Liver (tissue), 9 donors: ENCODE measurements around the gene THEM4. TPM values are rescaled to one million over a fixed set of nuclear protein-coding genes. Genes with fewer than 3 reads are reported as not detected.

ENCODE experiments used
- DNase-seq: peaks from one replicate; pipeline ENCODE4 v3.0.0-alpha.2; 2017; ENCODE audit warnings: low spot score
- H3K27ac ChIP-seq, 2 donors: one replicate each; pipeline ENCODE4 v1.7.0; 2013; ENCODE audit warnings: inconsistent platforms in 2 of 2, low read length in 2 of 2, control low read depth in 1 of 2, low read depth in 1 of 2, mild to moderate bottlenecking in 1 of 2
- H3K27me3 ChIP-seq, 4 donors: one replicate each; pipeline versions ENCODE4 v1.6.1 to v1.7.0; 2013; ENCODE audit warnings: low read length in 3 of 4, inconsistent platforms in 1 of 4, mild to moderate bottlenecking in 1 of 4, moderate library complexity in 1 of 4; ENCODE audit not compliant: control insufficient read depth in 4 of 4, insufficient read depth in 4 of 4
- H3K36me3 ChIP-seq, 4 donors: one replicate each; pipeline versions ENCODE4 v1.6.1 to v1.7.0; 2013; ENCODE audit warnings: low read length in 3 of 4, mild to moderate bottlenecking in 3 of 4, low read depth in 1 of 4, moderate library complexity in 1 of 4; ENCODE audit not compliant: control insufficient read depth in 4 of 4, insufficient read depth in 3 of 4
- H3K4me1 ChIP-seq, 4 donors: one replicate each; pipeline versions ENCODE4 v1.6.1 to v1.7.0; 2013; ENCODE audit warnings: low read length in 3 of 4, mild to moderate bottlenecking in 3 of 4, moderate library complexity in 1 of 4; ENCODE audit not compliant: control insufficient read depth in 4 of 4, insufficient read depth in 4 of 4
- H3K4me3 ChIP-seq, 3 donors: one replicate each; pipeline versions ENCODE4 v1.6.1 to v1.7.0; 2013; ENCODE audit warnings: low read length in 3 of 3, control low read depth in 1 of 3, low read depth in 1 of 3, mild to moderate bottlenecking in 1 of 3
- H3K9ac ChIP-seq, 2 donors: one replicate each; pipeline ENCODE4 v1.7.0; 2013; ENCODE audit warnings: low read length in 2 of 2, mild to moderate bottlenecking in 2 of 2, moderate library complexity in 2 of 2, control low read depth in 1 of 2, low read depth in 1 of 2
- H3K9me3 ChIP-seq, 4 donors: one replicate each; pipeline versions ENCODE4 v1.6.1 to v1.7.0; 2013; ENCODE audit warnings: low read length in 3 of 4; ENCODE audit not compliant: control insufficient read depth in 4 of 4
- ATF3 ChIP-seq: IDR thresholded peaks from 2 replicates; pipeline ENCODE4 v1.6.1; 2016; ENCODE audit warnings: antibody characterized with exemption
- CTCF ChIP-seq: fragments of 150-350 bp; IDR thresholded peaks from 2 replicates; pipeline ENCODE4 v1.5.1; 2017; ENCODE audit warnings: improper control_type of control experiment, low read depth, low read length; ENCODE audit not compliant: missing input control
- EGR1 ChIP-seq, 2 donors: IDR thresholded peaks; 2 replicates each; pipeline ENCODE4 v1.6.1; 2016 to 2018; ENCODE audit warnings: antibody characterized with exemption in 2 of 2, low read depth in 2 of 2
- FOXA1 ChIP-seq: IDR thresholded peaks from 2 replicates; pipeline ENCODE4 v1.6.1; 2016; ENCODE audit warnings: antibody characterized with exemption
- FOXA2 ChIP-seq: IDR thresholded peaks from 2 replicates; pipeline ENCODE4 v1.6.1; 2016; ENCODE audit warnings: antibody characterized with exemption
- GABPA ChIP-seq, 2 donors: IDR thresholded peaks in 1 of 2; conservative IDR thresholded peaks in 1 of 2; 2 replicates each; pipeline ENCODE4 v1.6.1; 2016; ENCODE audit warnings: antibody characterized with exemption in 2 of 2, mild to moderate bottlenecking in 1 of 2, moderate library complexity in 1 of 2
- HNF4A ChIP-seq, 2 donors: conservative IDR thresholded peaks; 2 replicates each; pipeline ENCODE4 v1.6.1; 2016; ENCODE audit warnings: antibody characterized with exemption in 2 of 2, mild to moderate bottlenecking in 2 of 2
- HNF4G ChIP-seq: IDR thresholded peaks from 2 replicates; pipeline ENCODE4 v1.6.1; 2016; ENCODE audit warnings: antibody characterized with exemption
- JUND ChIP-seq, 2 donors: IDR thresholded peaks; 2 replicates each; pipeline ENCODE4 v1.6.1; 2016; ENCODE audit warnings: antibody characterized with exemption in 2 of 2
- MAX ChIP-seq: IDR thresholded peaks from 2 replicates; pipeline ENCODE4 v1.6.1; 2016; ENCODE audit warnings: antibody characterized with exemption
- NR2F2 ChIP-seq: IDR thresholded peaks from 2 replicates; pipeline ENCODE4 v1.6.1; 2016; ENCODE audit warnings: antibody characterized with exemption
- RAD21 ChIP-seq, 2 donors: IDR thresholded peaks; 2 replicates each; pipeline ENCODE4 v1.6.1; 2016; ENCODE audit warnings: antibody characterized with exemption in 2 of 2, mild to moderate bottlenecking in 2 of 2
- REST ChIP-seq: IDR thresholded peaks from 2 replicates; pipeline ENCODE4 v1.6.1; 2016; ENCODE audit warnings: antibody characterized with exemption, mild to moderate bottlenecking
- RXRA ChIP-seq, 2 donors: IDR thresholded peaks; 2 replicates each; pipeline ENCODE4 v1.6.1; 2017 to 2018; ENCODE audit warnings: antibody characterized with exemption in 2 of 2, mild to moderate bottlenecking in 1 of 2
- SP1 ChIP-seq: IDR thresholded peaks from 2 replicates; pipeline ENCODE4 v1.6.1; 2018; ENCODE audit warnings: antibody characterized with exemption, mild to moderate bottlenecking
- TAF1 ChIP-seq: conservative IDR thresholded peaks from 2 replicates; pipeline ENCODE4 v1.6.1; 2016; ENCODE audit warnings: antibody characterized with exemption, mild to moderate bottlenecking
- YY1 ChIP-seq: IDR thresholded peaks from 2 replicates; pipeline ENCODE4 v1.6.1; 2016; ENCODE audit warnings: antibody characterized with exemption, mild to moderate bottlenecking
- ZBTB33 ChIP-seq: IDR thresholded peaks from 2 replicates; pipeline ENCODE4 v1.6.1; 2016; ENCODE audit warnings: antibody characterized with exemption
- WGBS: extraction: QIAGEN DNeasy Blood & Tissue Kit; methylation state at CpG from one replicate; pipeline ENCODE4 v1.1.7; 2013; 5-methylcytosine and 5-hydroxymethylcytosine counted together
- polyA plus RNA-seq, 2 donors: library from polyadenylated mRNA; stranded (reverse) in 1 of 2; unstranded in 1 of 2; fragments of 200-250 nt in 1 of 2; fragments of >200 nt in 1 of 2; fragmentation: Nextera tagmentation in 1 of 2; extraction: Ambion mirVana in 1 of 2; gene quantifications; one replicate each; pipeline versions ENCODE4 v1.2.1 to v1.2.3, GENCODE V29; 2013 to 2015
- total RNA-seq, 2 donors: library from RNA; depleted of rRNA; stranded (reverse); fragments of >200 nt; gene quantifications; one replicate each; pipeline ENCODE4 v1.2.3, GENCODE V29; 2014
- donor health status: healthy.
- donor health status: healthy.
- donor health status: healthy.
- donor health status: healthy.
- donor health status: healthy.

The THEM4 gene
- total and polyA plus RNA-seq, 4 donors = 6.1 to 16.2 (median 9.8) TPM

GRCh38 chr1:151846686-151847237 lies 62.5 kb downstream of the THEM4 start:
- TF ChIP-seq EGR1 (IDR thresholded peaks at IDR 0.05; ENCODE audit: low read depth in 2 of 2) = no peak
- TF ChIP-seq YY1 = no peak
- TF ChIP-seq CTCF = no peak
- no peak for TF ChIP-seq REST
- TF ChIP-seq JUND (IDR thresholded peaks at IDR 0.05) = no peak
- no peak for TF ChIP-seq ZBTB33
- TF ChIP-seq GABPA (IDR thresholded peaks at IDR 0.05 in 1 of 2, conservative IDR thresholded peaks at IDR 0.05 in 1 of 2) = no peak
- no peak for TF ChIP-seq RAD21 (IDR thresholded peaks at IDR 0.05)
- TF ChIP-seq NR2F2 = no peak
- no peak for TF ChIP-seq TAF1
- no peak for TF ChIP-seq FOXA2
- no peak for TF ChIP-seq MAX
- TF ChIP-seq HNF4G = no peak
- no peak for TF ChIP-seq SP1
- no peak for TF ChIP-seq RXRA (IDR thresholded peaks at IDR 0.05)
- TF ChIP-seq HNF4A (conservative IDR thresholded peaks at IDR 0.05) = no peak
- TF ChIP-seq FOXA1 = no peak
- TF ChIP-seq ATF3 = no peak
- WGBS = 89% methylated on average over 8 of the region's 8 CpGs
- DNase-seq = no peak

More at GRCh38 chr1:151846686-151847237, 62.5 kb downstream of the THEM4 start:
- Histone ChIP-seq H3K27ac (no peak overlapping the region), H3K27me3 (no peaks in the 10 kb centered on the region), H3K9me3 (no peaks in the 10 kb centered on the region), H3K4me1 (peaks cover 0 to 4% (median 0%) of the 10 kb centered on the region in 4 donors), H3K9ac (no peak overlapping the region), H3K36me3 (no peaks in the 10 kb centered on the region), H3K4me3 (no peak overlapping the region)
